ENCODE measurements around the gene PLCB1.
"Not testable (repeated sequence)": the region's sequence is repeated elsewhere in the genome, so short reads cannot be mapped to it uniquely, and the experiment has no call there.

PLCB1 gene

GRCh38 chr20:8373579-8373978, 241.5 kb downstream of the PLCB1 start:
- DNase-seq = no peak

GRCh38 chr20:8375898-8376297, 243.8 kb downstream of the PLCB1 start:
- no peak for DNase-seq

- DNase-seq = no peak
These were observed 244.9 kb downstream of the PLCB1 start for GRCh38 chr20:8376940-8377339.

GRCh38 chr20:8379125-8379524, 247.1 kb downstream of the PLCB1 start:
- not testable (repeated sequence) for DNase-seq

- no peak for DNase-seq
These were observed 253.2 kb downstream of the PLCB1 start for GRCh38 chr20:8385247-8385646.

- DNase-seq = no peak
These were observed 254.9 kb downstream of the PLCB1 start for GRCh38 chr20:8386991-8387390.

- DNase-seq = no peak
These were observed 256.1 kb downstream of the PLCB1 start for GRCh38 chr20:8388141-8388540.

GRCh38 chr20:8388707-8389106, 256.6 kb downstream of the PLCB1 start:
- DNase-seq = no peak

- DNase-seq = peak in 1 of 5 donors; percentile 13
These were observed 257.4 kb downstream of the PLCB1 start for GRCh38 chr20:8389381-8390036.

GRCh38 chr20:8390037-8390433, 258.0 kb downstream of the PLCB1 start:
- no peak for DNase-seq

GRCh38 chr20:8390500-8390899, 258.4 kb downstream of the PLCB1 start:
- no peak for DNase-seq

- DNase-seq = no peak
These were observed 261.3 kb downstream of the PLCB1 start for GRCh38 chr20:8393381-8393780.

GRCh38 chr20:8394308-8394945, 262.4 kb downstream of the PLCB1 start:
- DNase-seq = peak in 1 of 5 donors; percentile 15

GRCh38 chr20:8395956-8396355, 263.9 kb downstream of the PLCB1 start:
- DNase-seq = no peak

GRCh38 chr20:8398263-8399051, 266.4 kb downstream of the PLCB1 start:
- no peak for DNase-seq

- peak in 1 of 5 donors; percentile 31 for DNase-seq
These were observed 267.9 kb downstream of the PLCB1 start for GRCh38 chr20:8399947-8400346.

GRCh38 chr20:8400486-8400885, 268.4 kb downstream of the PLCB1 start:
- DNase-seq = no peak

GRCh38 chr20:8401556-8401955, 269.5 kb downstream of the PLCB1 start:
- no peak for DNase-seq

GRCh38 chr20:8402798-8403197, 270.7 kb downstream of the PLCB1 start:
- no peak for DNase-seq

GRCh38 chr20:8404912-8405635, 273.0 kb downstream of the PLCB1 start:
- no peak for DNase-seq

GRCh38 chr20:8406391-8406790, 274.3 kb downstream of the PLCB1 start:
- no peak for DNase-seq

- DNase-seq = no peak
These were observed 276.7 kb downstream of the PLCB1 start for GRCh38 chr20:8408587-8409307.

Data from T-helper 1 cell (primary cell).